ENCODE data around the gene PAK6.

Gene PAK6

GRCh38 chr15:40293905-40294895 lies 55.3 kb downstream of the PAK6 start:
- DNase-seq: no peak

GRCh38 chr15:40295297-40295696 lies 56.4 kb downstream of the PAK6 start:
- DNase-seq: no peak

GRCh38 chr15:40295877-40296560 lies 57.2 kb downstream of the PAK6 start:
- no peak for DNase-seq

GRCh38 chr15:40296561-40297230 lies 57.8 kb downstream of the PAK6 start:
- DNase-seq: no peak

GRCh38 chr15:40297356-40297755 lies 58.5 kb downstream of the PAK6 start:
- no peak for DNase-seq

- no peak for DNase-seq
These were observed 59.5 kb downstream of the PAK6 start for GRCh38 chr15:40298216-40298935.

GRCh38 chr15:40300367-40300766 lies 61.5 kb downstream of the PAK6 start:
- DNase-seq: no peak

GRCh38 chr15:40300771-40301170 lies 61.9 kb downstream of the PAK6 start:
- DNase-seq: no peak

GRCh38 chr15:40301467-40302179 lies 62.8 kb downstream of the PAK6 start:
- no peak for DNase-seq

GRCh38 chr15:40302288-40302886 lies 63.5 kb downstream of the PAK6 start:
- DNase-seq: no peak

- DNase-seq: no peak
These were observed 64.1 kb downstream of the PAK6 start for GRCh38 chr15:40302981-40303380.

- no peak for DNase-seq
These were observed 64.7 kb downstream of the PAK6 start for GRCh38 chr15:40303576-40303975.

- DNase-seq: no peak
These were observed 66.4 kb downstream of the PAK6 start for GRCh38 chr15:40305281-40305680.

GRCh38 chr15:40306371-40306770 lies 67.5 kb downstream of the PAK6 start:
- DNase-seq: no peak

GRCh38 chr15:40306908-40307307 lies 68.0 kb downstream of the PAK6 start:
- DNase-seq: no peak

GRCh38 chr15:40307421-40308211 lies 68.8 kb downstream of the PAK6 start, which contains the start of gene PLCB2:
Gene PLCB2 (minus strand): TSS chr15:40307935. CDS start chr15:40307672, 263 bp downstream.
- no peak for DNase-seq

- DNase-seq: no peak
These were observed 70.5 kb downstream of the PAK6 start for GRCh38 chr15:40309344-40309862.

- no peak for DNase-seq
These were observed 71.4 kb downstream of the PAK6 start for GRCh38 chr15:40310001-40310959.

GRCh38 chr15:40310993-40311392 lies 72.1 kb downstream of the PAK6 start:
- no peak for DNase-seq

All from DMS79 treated with DMSO at 0.1 percent for 48 hours (cell line).